Common myeloid progenitor, CD34-positive (primary cell): ENCODE results near the gene GOLGA6C. TPM values are rescaled to one million over a fixed set of nuclear protein-coding genes. Genes with fewer than 3 reads are reported as not detected.
"Not testable (repeated sequence)": the region's sequence is repeated elsewhere in the genome, so short reads cannot be mapped to it uniquely, and the experiment has no call there.

Source experiments
- CTCF ChIA-PET: fragments of 350-600 bp; sonication (Branson Sonifier 250); formaldehyde crosslinking; loops from one replicate; lab custom pipeline; 2021; ENCODE audit warnings: antibody characterized with exemption; lab: Charles Lee
- POLR2A ChIA-PET: fragments of 350-600 bp; sonication (Branson Sonifier 250); formaldehyde crosslinking; loops from one replicate; lab custom pipeline; 2021; ENCODE audit warnings: antibody characterized with exemption; lab: Charles Lee
- DNase-seq, 3 donors: peaks; one replicate each; pipeline versions ENCODE4 v3.0.0 to v3.0.0-alpha.2; 2013
- H3K27ac ChIP-seq, 2 experiments: 1 replicate in 1 of 2; 2 replicates in 1 of 2; pipeline ENCODE4 v1.7.0; 2013; ENCODE audit warnings: inconsistent platforms in 2 of 2, low read length in 2 of 2, mild to moderate bottlenecking in 2 of 2, low read depth in 1 of 2, moderate library complexity in 1 of 2; ENCODE audit not compliant: severe bottlenecking in 2 of 2, insufficient read depth in 1 of 2, poor library complexity in 1 of 2
- H3K27me3 ChIP-seq, 5 experiments: replicated peaks in 2 of 5; 1 replicate in 3 of 5; 2 replicates in 2 of 5; pipeline versions ENCODE4 v1.6.1 to v1.7.0; 2013; ENCODE audit warnings: low read length in 4 of 5, mild to moderate bottlenecking in 2 of 5, moderate library complexity in 2 of 5, inconsistent platforms in 1 of 5; ENCODE audit not compliant: insufficient read depth in 5 of 5, control insufficient read depth in 4 of 5
- H3K36me3 ChIP-seq, 4 experiments: 1 replicate in 2 of 4; 2 replicates in 2 of 4; pipeline versions ENCODE4 v1.6.1 to v1.7.0; 2013; ENCODE audit warnings: low read length in 3 of 4, control low read depth in 1 of 4, mild to moderate bottlenecking in 1 of 4; ENCODE audit not compliant: control insufficient read depth in 4 of 4, insufficient read depth in 4 of 4
- H3K4me1 ChIP-seq, 4 experiments: 1 replicate in 3 of 4; 2 replicates in 1 of 4; pipeline versions ENCODE4 v1.6.1 to v1.7.1; 2013; ENCODE audit warnings: low read length in 3 of 4, mild to moderate bottlenecking in 3 of 4, control low read depth in 1 of 4, inconsistent platforms in 1 of 4, moderate library complexity in 1 of 4; ENCODE audit not compliant: control insufficient read depth in 4 of 4, insufficient read depth in 4 of 4; ENCODE audit errors: control extremely low read depth in 1 of 4
- H3K4me3 ChIP-seq, 7 experiments: 1 replicate in 4 of 7; 2 replicates in 3 of 7; pipeline versions ENCODE4 v1.5.1 to v1.7.0; 2013; ENCODE audit warnings: mild to moderate bottlenecking in 7 of 7, low read length in 6 of 7, moderate library complexity in 6 of 7, inconsistent platforms in 2 of 7, low read depth in 2 of 7, control low read depth in 1 of 7; ENCODE audit not compliant: insufficient read depth in 4 of 7, control insufficient read depth in 1 of 7; ENCODE audit errors: extremely low read depth in 1 of 7
- H3K9me3 ChIP-seq, 5 experiments: 1 replicate in 4 of 5; 2 replicates in 1 of 5; pipeline versions ENCODE4 v1.6.1 to v1.7.1; 2013; ENCODE audit warnings: low read length in 4 of 5, mild to moderate bottlenecking in 2 of 5, inconsistent platforms in 1 of 5, low read depth in 1 of 5, moderate library complexity in 1 of 5; ENCODE audit not compliant: control insufficient read depth in 4 of 5, insufficient read depth in 2 of 5; ENCODE audit errors: control extremely low read depth in 1 of 5
- WGBS: methylation state at CpG from one replicate; pipeline ENCODE4 v1.1.5; 2013; ENCODE audit not compliant: insufficient coverage; 5-methylcytosine and 5-hydroxymethylcytosine counted together
- polyA plus RNA-seq: library from polyadenylated mRNA; unstranded; fragments of 120-200 nt; gene quantifications from one replicate; pipeline ENCODE4 v1.2.1, GENCODE V29; 2013

GOLGA6C gene
- polyA plus RNA-seq, result 0.05 TPM

- H3K4me3 ChIP-seq, H3K27me3 ChIP-seq, H3K4me1 ChIP-seq, POLR2A ChIA-PET, H3K9me3 ChIP-seq, H3K27ac ChIP-seq, CTCF ChIA-PET, DNase-seq, H3K36me3 ChIP-seq: not testable (repeated sequence)
- no CpG with 5 or more reads among the region's 2 CpGs for WGBS
Measured at GRCh38 chr15:75258034-75258433, at the start of gene GOLGA6C. Gene GOLGA6C, plus strand, starts transcription at chr15:75258334. Its CDS starts 265 bp downstream, at chr15:75258599.

- H3K4me1 ChIP-seq, result peaks cover 5 to 87% (median 83%) of the 10 kb centered on the region in 4 experiments
- peak overlapping the region in 1 of 2 experiments; percentile 11 for H3K27ac ChIP-seq
- H3K36me3 ChIP-seq, result peaks cover 17 to 97% (median 75%) of the 10 kb centered on the region in 4 experiments
- CTCF ChIA-PET, result interaction anchor here (0.7 to 10.8 kb wide), 9 partner anchors 8 to 409 kb away, joined by 3 to 191 read pairs (median 3); partner anchors contain the start of genes PPCDC and RPP25
- H3K27me3 ChIP-seq, result no peaks in the 10 kb centered on the region
- H3K4me3 ChIP-seq, result peak overlapping the region in 2 of 7 experiments; percentile 24 to 26
- WGBS, result 90% methylated on average over 28 of the region's 32 CpGs
- DNase-seq, result no peak
- no peaks in the 10 kb centered on the region for H3K9me3 ChIP-seq
- POLR2A ChIA-PET, result no interaction called here
Measured at GRCh38 chr15:75208501-75209288, 49.4 kb upstream of the GOLGA6C start.

GRCh38 chr15:75209289-75209676 lies 48.9 kb upstream of the GOLGA6C start:
- H3K36me3 ChIP-seq, result peaks cover 22 to 97% (median 78%) of the 10 kb centered on the region in 4 experiments
- no peaks in the 10 kb centered on the region for H3K9me3 ChIP-seq
- 38% methylated on average over 8 of the region's 8 CpGs for WGBS
- peaks cover under 1 to 82% (median 78%) of the 10 kb centered on the region in 4 experiments for H3K4me1 ChIP-seq
- peak overlapping the region in 1 of 2 experiments; percentile 11 for H3K27ac ChIP-seq
- H3K4me3 ChIP-seq, result peak overlapping the region in 3 of 7 experiments; percentile 26 to 45 (median 29)
- no peaks in the 10 kb centered on the region for H3K27me3 ChIP-seq
- no peak for DNase-seq
- CTCF ChIA-PET, result interaction anchor here (0.7 to 10.8 kb wide), 8 partner anchors 8 to 410 kb away, joined by 3 to 191 read pairs (median 4); partner anchors contain the start of genes PPCDC and RPP25
- POLR2A ChIA-PET, result interaction anchor here (0.6 kb wide), 1 partner anchor 166 kb away, joined by 3 read pairs; no protein-coding TSS in a partner anchor

- peak in 2 of 3 donors; percentile 61 to 69 for DNase-seq
- ChIA-PET POLR2A (no interaction called here), CTCF (interaction anchor here (0.9 to 10.8 kb wide), 5 partner anchors 12 to 186 kb away, joined by 3 to 191 read pairs (median 5); no protein-coding TSS in a partner anchor)
- H3K27ac ChIP-seq, result no peak overlapping the region
- H3K36me3 ChIP-seq, result peaks cover 22 to 96% (median 79%) of the 10 kb centered on the region in 4 experiments
- no peaks in the 10 kb centered on the region for H3K27me3 ChIP-seq
- H3K9me3 ChIP-seq, result no peaks in the 10 kb centered on the region
- WGBS, result 14% methylated on average over 7 of the region's 7 CpGs
- peak overlapping the region in 4 of 7 experiments; percentile 11 to 46 (median 30) for H3K4me3 ChIP-seq
- H3K4me1 ChIP-seq, result peaks cover 0 to 72% (median 70%) of the 10 kb centered on the region in 4 experiments
Measured at GRCh38 chr15:75210811-75211230, 47.3 kb upstream of the GOLGA6C start.

- WGBS, result 91% methylated on average over 9 of the region's 9 CpGs
- DNase-seq, result no peak
- peaks cover 18 to 89% (median 73%) of the 10 kb centered on the region in 4 experiments for H3K36me3 ChIP-seq
- peak overlapping the region in 1 of 7 experiments; percentile 46 for H3K4me3 ChIP-seq
- CTCF ChIA-PET, result interaction anchor here (1.0 to 10.8 kb wide), 6 partner anchors 12 to 246 kb away, joined by 3 to 191 read pairs (median 4); no protein-coding TSS in a partner anchor
- peaks cover 0 to 69% (median 64%) of the 10 kb centered on the region in 4 experiments for H3K4me1 ChIP-seq
- POLR2A ChIA-PET, result interaction anchor here (0.6 kb wide), 1 partner anchor 169 kb away, joined by 3 read pairs; no protein-coding TSS in a partner anchor
- no peaks in the 10 kb centered on the region for H3K27me3 ChIP-seq
- peak overlapping the region in 1 of 2 experiments; percentile 3 for H3K27ac ChIP-seq
- no peaks in the 10 kb centered on the region for H3K9me3 ChIP-seq
Measured at GRCh38 chr15:75211436-75212199, 46.5 kb upstream of the GOLGA6C start.

GRCh38 chr15:75212200-75212858 lies 45.8 kb upstream of the GOLGA6C start:
- no peak for DNase-seq
- POLR2A ChIA-PET, result interaction anchor here (0.6 kb wide), 2 partner anchors 169 to 188 kb away, joined by 3 read pairs; no protein-coding TSS in a partner anchor
- 90% methylated on average over 5 of the region's 7 CpGs for WGBS
- H3K4me3 ChIP-seq, result no peak overlapping the region
- H3K9me3 ChIP-seq, result no peaks in the 10 kb centered on the region
- no peaks in the 10 kb centered on the region for H3K27me3 ChIP-seq
- CTCF ChIA-PET, result interaction anchor here (1.0 to 10.8 kb wide), 5 partner anchors 11 to 247 kb away, joined by 3 to 191 read pairs (median 5); no protein-coding TSS in a partner anchor
- peaks cover 0 to 65% (median 58%) of the 10 kb centered on the region in 4 experiments for H3K4me1 ChIP-seq
- H3K36me3 ChIP-seq, result peaks cover 18 to 83% (median 66%) of the 10 kb centered on the region in 4 experiments
- peak overlapping the region in 1 of 2 experiments; percentile 3 for H3K27ac ChIP-seq
